IMR-90 (cell line): ENCODE data around the gene UBXN11. TPM values are rescaled to one million over a fixed set of nuclear protein-coding genes. Genes with fewer than 3 reads are reported as not detected.

Experiments
- ATAC-seq: fragments of 200-7000 bp; cut with Tn5 transposase; 2 replicates; pipeline ENCODE4 v1.9.1; 2020; ENCODE audit warnings: low read depth, mild to moderate bottlenecking, moderate library complexity
- BruUV-seq: library from RNA; stranded (reverse); fragments of 400-500 nt; replicated peaks from 2 replicates; lab custom pipeline; 2021; lab: Mats Ljungman, UMichigan
- CTCF ChIA-PET: fragments of 300-600 bp; formaldehyde crosslinking; extraction: SDS; loops from one replicate; lab custom pipeline; 2021; ENCODE audit warnings: antibody characterized with exemption; lab: Yijun Ruan, JAX
- POLR2A ChIA-PET: fragments of 300-600 bp; sonication (Branson Sonifier 250); formaldehyde crosslinking; loops from one replicate; lab custom pipeline; 2022; ENCODE audit warnings: antibody characterized with exemption; ENCODE audit not compliant: unreplicated experiment; lab: Charles Lee
- DNase-seq: peaks from one replicate; pipeline ENCODE4 v3.0.0; 2013
- H2AFZ ChIP-seq: replicated peaks from 2 replicates; pipeline ENCODE3; 2013; ENCODE audit warnings: low read length, mild to moderate bottlenecking; ENCODE audit not compliant: poor library complexity
- H2AK5ac ChIP-seq: 2 replicates; pipeline ENCODE4 v1.6.1; 2013; ENCODE audit warnings: low read depth, low read length, inconsistent platforms
- H2AK9ac ChIP-seq: replicated peaks from 2 replicates; pipeline ENCODE3; 2013; ENCODE audit warnings: mild to moderate bottlenecking, low read depth, low read length, moderate library complexity; ENCODE audit not compliant: poor library complexity
- H2BK120ac ChIP-seq: 2 replicates; pipeline ENCODE4 v1.6.1; 2013; ENCODE audit warnings: low read depth, low read length, inconsistent platforms
- H2BK15ac ChIP-seq: 3 replicates; pipeline ENCODE4 v1.6.1; 2013; ENCODE audit warnings: low read depth, low read length, inconsistent platforms
- H2BK20ac ChIP-seq: 2 replicates; pipeline ENCODE4 v1.6.1; 2013; ENCODE audit warnings: low read depth, mild to moderate bottlenecking, inconsistent platforms, low read length, moderate library complexity
- H2BK5ac ChIP-seq: 2 replicates; pipeline ENCODE4 v1.6.1; 2013; ENCODE audit warnings: mild to moderate bottlenecking, low read depth, low read length, inconsistent platforms; ENCODE audit not compliant: poor library complexity, severe bottlenecking
- H3K14ac ChIP-seq: replicated peaks from 2 replicates; pipeline ENCODE4 v1.6.1; 2013; ENCODE audit warnings: low read depth, low read length, inconsistent platforms
- H3K18ac ChIP-seq: 2 replicates; pipeline ENCODE4 v1.6.1; 2013; ENCODE audit warnings: low read depth, low read length, control low read depth
- H3K23ac ChIP-seq: 2 replicates; pipeline ENCODE4 v1.6.1; 2013; ENCODE audit warnings: low read depth, low read length, inconsistent platforms
- H3K27ac ChIP-seq: 2 replicates; pipeline ENCODE4 v1.5.1; 2013; ENCODE audit warnings: mild to moderate bottlenecking, control low read depth, low read length; ENCODE audit not compliant: insufficient read depth
- H3K27me3 ChIP-seq: 2 replicates; pipeline ENCODE4 v1.6.1; 2013; ENCODE audit warnings: low read length; ENCODE audit not compliant: control insufficient read depth, insufficient read depth
- H3K36me3 ChIP-seq: 2 replicates; pipeline ENCODE4 v1.6.1; 2013; ENCODE audit warnings: low read length, mixed read lengths; ENCODE audit not compliant: control insufficient read depth, insufficient read depth
- H3K4ac ChIP-seq: 2 replicates; pipeline ENCODE4 v1.6.1; 2013; ENCODE audit warnings: low read depth, low read length, inconsistent platforms
- H3K4me1 ChIP-seq: 2 replicates; pipeline ENCODE4 v1.6.1; 2013; ENCODE audit warnings: low read length, mixed read lengths; ENCODE audit not compliant: control insufficient read depth, insufficient read depth
- H3K4me2 ChIP-seq: 2 replicates; pipeline ENCODE4 v1.6.1; 2013; ENCODE audit warnings: low read depth, mild to moderate bottlenecking, control low read depth, low read length, moderate library complexity
- H3K4me3 ChIP-seq: 2 replicates; pipeline ENCODE4 v1.5.1; 2013; ENCODE audit warnings: low read depth, mild to moderate bottlenecking, control low read depth, low read length, moderate library complexity; ENCODE audit not compliant: insufficient read depth
- H3K56ac ChIP-seq: 2 replicates; pipeline ENCODE4 v1.6.1; 2013; ENCODE audit warnings: low read length, inconsistent platforms; ENCODE audit not compliant: insufficient read depth; ENCODE audit errors: extremely low read depth
- H3K79me1 ChIP-seq, 2 experiments: 2 replicates each; pipeline ENCODE4 v1.6.1; 2013; ENCODE audit warnings: low read length in 2 of 2, inconsistent platforms in 1 of 2, low read depth in 1 of 2
- H3K9ac ChIP-seq: 2 replicates; pipeline ENCODE4 v1.6.1; 2013; ENCODE audit warnings: low read depth, low read length, control low read depth
- H3K9me1 ChIP-seq: 2 replicates; pipeline ENCODE4 v1.6.1; 2013; ENCODE audit warnings: low read length, inconsistent platforms; ENCODE audit not compliant: insufficient read depth
- H3K9me3 ChIP-seq: 2 replicates; pipeline ENCODE4 v1.6.1; 2013; ENCODE audit warnings: low read length; ENCODE audit not compliant: control insufficient read depth, insufficient read depth
- H4K20me1 ChIP-seq: 2 replicates; pipeline ENCODE4 v1.6.1; 2013; ENCODE audit warnings: low read length, inconsistent platforms; ENCODE audit not compliant: insufficient read depth
- H4K5ac ChIP-seq: 2 replicates; pipeline ENCODE4 v1.6.1; 2013; ENCODE audit warnings: mild to moderate bottlenecking, low read depth, low read length, control low read depth
- H4K8ac ChIP-seq, 2 experiments: 2 replicates each; pipeline ENCODE4 v1.6.1; 2013; ENCODE audit warnings: low read depth in 2 of 2, low read length in 2 of 2, control low read depth in 1 of 2, inconsistent platforms in 1 of 2
- H4K91ac ChIP-seq: 2 replicates; pipeline ENCODE4 v1.6.1; 2013; ENCODE audit warnings: low read depth, low read length, inconsistent platforms; ENCODE audit not compliant: insufficient read depth
- CEBPB ChIP-seq: IDR thresholded peaks from 2 replicates; pipeline ENCODE4 v1.6.1; 2012; ENCODE audit warnings: low read depth, low read length, improper control_type of control experiment
- WGBS, 2 experiments: methylation state at CpG; one replicate each; pipeline versions ENCODE4 v1.1.5 to v1.1.7; 2013; ENCODE audit warnings: missing lambda C conversion rate in 2 of 2; ENCODE audit not compliant: insufficient read length in 1 of 2; ENCODE audit errors: extremely low coverage in 2 of 2; 5-methylcytosine and 5-hydroxymethylcytosine counted together
- dilution Hi-C: fragments of 300-500 bp; cut with HindIII; formaldehyde crosslinking; loops from one replicate; pipeline ENCODE4 v1.14.3; 2018; ENCODE audit warnings: low sequenced_read_pairs; ENCODE audit not compliant: unreplicated experiment
- in situ Hi-C: fragments of 300-500 bp; cut with MboI; formaldehyde crosslinking; loops from 3 replicates; pipeline ENCODE4 v1.14.3; 2019; ENCODE audit warnings: low sequenced_read_pairs, inconsistent platforms, mixed read lengths
- intact Hi-C: fragments of 100-400 bp; cut with micrococcal nuclease; formaldehyde crosslinking; loops from 2 replicates; pipeline ENCODE4 v1.10.0; 2022
- polyA plus RNA-seq, 3 experiments: library from polyadenylated mRNA; depleted of rRNA; stranded (reverse); fragments of >200 nt; gene quantifications; 2 replicates each; pipeline ENCODE4 v1.2.3, GENCODE V29; 2012; ENCODE audit warnings: low replicate concordance in 1 of 3
- total RNA-seq: library from RNA; depleted of rRNA; stranded (reverse); fragments of >200 nt; gene quantifications from 2 replicates; pipeline ENCODE4 v1.2.3, GENCODE V29; 2012
- TF ChIP-seq, protein P1 (sequence below): conservative IDR thresholded peaks from 2 replicates; pipeline ENCODE4 v1.5.1; 2012; ENCODE audit warnings: mild to moderate bottlenecking, low read depth, low read length, improper control_type of control experiment

The UBXN11 gene
- total and polyA plus RNA-seq, 2 of the 4 experiments (the other 2 are of a cell fraction), result 5.2 to 17.0 TPM

DNA sequence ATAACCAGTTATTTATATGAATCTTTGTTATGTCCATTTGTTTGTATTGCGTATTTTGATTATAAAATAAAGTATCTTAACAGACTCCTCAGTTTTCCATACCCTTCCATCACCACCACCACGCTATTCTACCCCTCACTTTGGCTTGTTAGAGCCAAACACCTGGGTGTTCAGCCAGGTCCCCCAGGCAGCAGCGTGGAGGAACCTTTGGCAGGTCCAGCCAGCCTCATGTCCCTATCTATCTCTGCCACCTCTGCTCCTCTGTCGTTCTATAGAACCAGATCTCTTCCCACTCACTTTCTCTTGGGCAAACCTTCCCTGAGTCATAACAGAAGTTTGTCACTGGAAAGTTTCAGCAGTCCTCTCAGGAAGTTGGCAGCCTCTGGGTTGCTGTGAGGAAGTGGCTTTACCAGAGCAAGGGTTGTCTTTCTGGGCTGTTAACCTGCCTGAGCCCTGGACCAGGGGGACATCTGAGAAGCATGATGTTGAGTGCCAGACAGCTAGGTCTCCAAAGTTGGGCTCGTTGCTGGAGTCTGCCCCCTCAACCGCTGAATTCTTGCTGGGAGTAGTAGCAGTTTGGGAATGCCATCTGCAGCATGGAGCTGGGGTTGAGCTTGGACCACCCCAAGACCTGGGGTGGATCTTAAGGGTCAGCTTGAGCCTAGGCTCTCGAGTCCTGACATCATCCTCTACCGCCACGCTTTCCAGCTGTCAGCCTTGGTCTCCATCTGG is 27.5 kb downstream of the UBXN11 start:
- Histone ChIP-seq H3K4me2 (peak overlapping the region; percentile 91), H2BK20ac (peak overlapping the region; percentile 84), H4K8ac (peak overlapping the region; percentile 79 to 90), H2BK120ac (peak overlapping the region; percentile 93), H3K27ac (peak overlapping the region; percentile 85), H2BK5ac (peak overlapping the region; percentile 92), H3K9me1 (peaks cover 43% of the 10 kb centered on the region), H3K14ac (peak overlapping the region; percentile 98), H2BK15ac (peak overlapping the region; percentile 91), H3K4ac (peak overlapping the region; percentile 99), H3K27me3 (no peaks in the 10 kb centered on the region), H4K91ac (peak overlapping the region; percentile 95), H3K4me3 (peak overlapping the region; percentile 89), H3K18ac (peak overlapping the region; percentile 58), H2AFZ (peak overlapping the region; percentile 94), H3K4me1 (peaks cover 57% of the 10 kb centered on the region), H4K5ac (peak overlapping the region; percentile 71), H2AK9ac (peak overlapping the region; percentile 100), H3K9ac (peak overlapping the region; percentile 78), H3K56ac (peak overlapping the region; percentile 73), H4K20me1 (peaks cover 51% of the 10 kb centered on the region), H3K9me3 (no peaks in the 10 kb centered on the region), H2AK5ac (peak overlapping the region; percentile 99), H3K79me1 (peaks cover 25 to 63% of the 10 kb centered on the region in 2 experiments), H3K36me3 (peaks cover 24% of the 10 kb centered on the region), H3K23ac (peak overlapping the region; percentile 97)
- no peak for ATAC-seq
- in situ Hi-C loops (no loop called here), intact Hi-C loops (loop anchor here (5.0 kb wide), 1 partner anchor 242 kb away; no protein-coding TSS in a partner anchor), dilution Hi-C loops (no loop called here)
- WGBS, 2 experiments, result 58% methylated on average over 2 of the region's 9 CpGs; no CpG with 5 or more reads in 1 of the 2 experiments
- peak; percentile 75 for DNase-seq
- CTCF ChIA-PET, result interaction anchor here (0.5 to 1.5 kb wide), 6 partner anchors 37 to 89 kb away, joined by 3 to 7 read pairs (median 3); partner anchors contain the start of genes CATSPER4, CD52 and CEP85
- TF ChIP-seq, protein P1, sequence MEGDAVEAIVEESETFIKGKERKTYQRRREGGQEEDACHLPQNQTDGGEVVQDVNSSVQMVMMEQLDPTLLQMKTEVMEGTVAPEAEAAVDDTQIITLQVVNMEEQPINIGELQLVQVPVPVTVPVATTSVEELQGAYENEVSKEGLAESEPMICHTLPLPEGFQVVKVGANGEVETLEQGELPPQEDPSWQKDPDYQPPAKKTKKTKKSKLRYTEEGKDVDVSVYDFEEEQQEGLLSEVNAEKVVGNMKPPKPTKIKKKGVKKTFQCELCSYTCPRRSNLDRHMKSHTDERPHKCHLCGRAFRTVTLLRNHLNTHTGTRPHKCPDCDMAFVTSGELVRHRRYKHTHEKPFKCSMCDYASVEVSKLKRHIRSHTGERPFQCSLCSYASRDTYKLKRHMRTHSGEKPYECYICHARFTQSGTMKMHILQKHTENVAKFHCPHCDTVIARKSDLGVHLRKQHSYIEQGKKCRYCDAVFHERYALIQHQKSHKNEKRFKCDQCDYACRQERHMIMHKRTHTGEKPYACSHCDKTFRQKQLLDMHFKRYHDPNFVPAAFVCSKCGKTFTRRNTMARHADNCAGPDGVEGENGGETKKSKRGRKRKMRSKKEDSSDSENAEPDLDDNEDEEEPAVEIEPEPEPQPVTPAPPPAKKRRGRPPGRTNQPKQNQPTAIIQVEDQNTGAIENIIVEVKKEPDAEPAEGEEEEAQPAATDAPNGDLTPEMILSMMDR, result no peak
- TF ChIP-seq CEBPB, result peak; percentile 73
- BruUV-seq, result no TSS peak
- POLR2A ChIA-PET, result no interaction called here
